Astrocyte (in vitro differentiated cells and primary cell): ENCODE data around the gene ARHGEF40.

Experiments used
- CTCF ChIP-seq: IDR thresholded peaks from 2 replicates; pipeline ENCODE4 v1.5.1; 2011; ENCODE audit warnings: low read depth, mild to moderate bottlenecking, inconsistent platforms, low read length, moderate library complexity; ENCODE audit not compliant: insufficient read depth
- EZH2 ChIP-seq: IDR thresholded peaks from 2 replicates; pipeline ENCODE4 v1.6.1; 2012; ENCODE audit warnings: mild to moderate bottlenecking, low read length, inconsistent platforms; ENCODE audit not compliant: insufficient read depth

- TF ChIP-seq EZH2, result no peak
- TF ChIP-seq CTCF, result no peak
Observed at GRCh38 chr14:21100931-21101330, 30.8 kb downstream of the ARHGEF40 start, which contains the start of gene TMEM253.
